GM19372 (cell line): ENCODE results near the gene CNRIP1.
"Not testable (repeated sequence)": the region's sequence is repeated elsewhere in the genome, so short reads cannot be mapped to it uniquely, and the experiment has no call there.

Source experiments
- ATAC-seq: cut with Tn5 transposase; IDR thresholded peaks from one replicate; pipeline ENCODE4 v1.9.1; 2021; ENCODE audit warnings: mild to moderate bottlenecking, low read depth, moderate library complexity; ENCODE audit not compliant: unreplicated experiment

Gene CNRIP1

DNA sequence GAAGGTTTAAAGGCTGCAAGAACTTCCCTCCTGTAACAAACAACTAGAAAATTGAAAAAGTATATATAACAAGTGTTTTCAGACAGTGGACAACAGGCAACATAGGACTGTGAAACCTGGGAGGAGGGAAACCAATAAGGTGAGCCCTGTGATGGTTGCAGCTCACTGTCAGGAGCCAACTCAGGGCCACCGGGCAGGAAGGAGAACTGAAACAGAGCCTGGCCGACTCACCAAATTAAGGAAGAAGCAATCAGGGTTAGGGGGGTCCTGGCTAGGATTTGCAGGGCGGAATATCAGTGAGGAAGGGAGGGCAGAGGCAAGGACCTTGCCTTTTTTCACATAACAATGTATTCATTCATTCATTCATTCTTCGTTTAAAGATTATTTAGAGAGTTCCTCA lies 21.8 kb upstream of the CNRIP1 start:
- ATAC-seq: no peak

DNA sequence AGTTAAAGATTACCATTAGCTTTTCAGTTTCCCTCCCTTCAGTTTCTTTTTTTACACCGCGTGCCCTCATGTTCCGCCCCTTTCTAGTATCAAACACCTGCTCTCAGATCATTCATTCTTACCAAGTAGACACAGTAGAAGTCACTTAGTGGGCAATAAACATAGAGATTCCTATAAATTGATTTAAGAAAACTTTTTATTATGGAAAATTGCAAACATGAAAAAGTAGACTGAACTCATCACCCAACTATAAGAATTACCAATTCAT lies 21.2 kb upstream of the CNRIP1 start:
- no peak for ATAC-seq

DNA sequence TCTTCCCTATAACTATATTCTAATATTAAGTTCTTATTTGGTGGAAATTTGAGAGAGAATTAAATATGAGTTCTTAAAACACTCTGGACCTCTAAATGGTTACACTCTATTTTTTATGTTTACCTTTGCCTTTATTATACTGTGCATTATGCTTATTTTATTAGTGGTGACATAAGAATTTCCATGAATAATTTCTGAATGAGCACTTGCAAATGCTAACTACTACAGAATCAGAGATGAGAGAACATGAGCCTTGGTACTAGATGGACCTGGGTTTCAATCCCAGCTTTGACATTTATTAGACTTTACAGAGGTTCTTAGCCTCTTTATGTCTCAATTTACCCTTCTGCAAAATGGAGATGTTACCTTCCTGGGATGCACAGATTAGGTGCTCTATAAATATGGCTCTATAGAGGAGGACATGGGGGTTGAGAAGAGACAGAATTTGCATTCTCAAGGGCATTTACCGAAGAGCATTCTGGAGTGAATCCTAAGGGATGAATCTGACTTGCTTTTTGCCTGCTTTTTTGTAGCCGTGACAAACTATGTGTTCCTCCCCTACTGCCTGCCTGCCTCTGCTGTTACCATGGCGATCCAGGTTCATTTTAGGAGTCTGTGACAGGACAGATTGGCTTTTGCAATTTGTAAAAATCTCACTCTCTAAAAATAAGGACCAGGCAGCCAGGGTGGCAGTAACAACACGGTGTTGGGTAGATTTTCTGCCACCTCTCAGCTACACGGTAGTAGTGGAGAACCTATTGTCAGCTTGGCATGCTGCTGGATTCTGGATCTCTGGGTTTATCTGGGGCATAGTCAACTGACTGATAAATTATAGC lies 20.7 kb upstream of the CNRIP1 start:
- ATAC-seq: no peak

DNA sequence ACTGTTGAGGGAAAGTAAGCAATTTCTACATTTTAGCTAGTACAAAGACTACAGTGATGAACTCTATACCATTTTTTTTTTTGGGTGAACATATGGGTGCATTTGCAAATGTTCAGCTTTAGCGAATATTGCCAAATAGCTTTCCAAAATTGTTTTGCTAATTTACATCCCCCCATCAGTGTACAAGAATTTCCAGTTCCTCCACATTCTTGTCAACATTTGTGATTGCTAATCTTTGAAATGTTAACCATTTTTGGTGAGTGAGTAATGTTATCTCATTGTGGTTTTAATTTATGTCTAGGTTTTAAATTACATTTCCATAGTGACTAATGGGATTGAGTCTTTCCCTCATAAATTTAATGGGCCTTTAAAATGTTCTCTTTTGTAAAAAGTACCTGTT lies 16.4 kb upstream of the CNRIP1 start:
- ATAC-seq: no peak

DNA sequence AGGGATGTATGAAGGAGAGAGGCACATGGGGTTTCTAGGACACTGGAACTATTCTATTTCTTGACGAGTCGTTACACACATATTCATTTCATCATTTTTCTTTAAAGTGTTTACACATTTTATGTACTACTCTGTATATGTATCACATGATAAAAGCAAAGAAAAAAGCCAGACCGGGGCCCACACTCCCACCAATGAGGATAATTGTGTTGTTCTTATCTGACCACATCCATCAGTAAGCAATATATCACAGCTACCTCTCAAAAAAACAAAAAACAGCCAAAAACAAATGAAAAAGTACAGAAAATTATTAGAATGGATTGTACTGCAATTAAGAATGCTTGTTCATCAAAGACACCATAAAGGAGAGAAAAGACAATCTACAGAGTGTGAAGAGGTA lies 14.2 kb upstream of the CNRIP1 start:
- ATAC-seq: no peak

DNA sequence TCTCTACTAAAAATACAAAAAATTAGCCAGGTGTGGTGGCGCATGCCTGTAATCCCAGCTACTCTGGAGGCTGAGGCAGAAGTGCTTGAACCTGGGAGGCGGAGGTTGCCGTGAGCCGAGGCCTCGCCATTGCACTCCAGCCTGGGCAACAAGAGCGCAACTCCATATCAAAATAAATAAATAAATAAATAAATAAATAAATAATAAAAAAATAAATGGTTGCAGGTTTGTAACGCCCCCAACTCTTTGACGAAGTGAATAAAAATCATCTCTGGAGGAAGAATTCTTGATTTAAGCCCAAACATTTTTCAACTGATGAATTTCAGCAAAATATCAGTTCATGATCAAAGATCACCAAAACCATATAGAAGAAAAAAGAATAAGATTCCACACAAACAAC lies 13.3 kb upstream of the CNRIP1 start:
- ATAC-seq: no peak

DNA sequence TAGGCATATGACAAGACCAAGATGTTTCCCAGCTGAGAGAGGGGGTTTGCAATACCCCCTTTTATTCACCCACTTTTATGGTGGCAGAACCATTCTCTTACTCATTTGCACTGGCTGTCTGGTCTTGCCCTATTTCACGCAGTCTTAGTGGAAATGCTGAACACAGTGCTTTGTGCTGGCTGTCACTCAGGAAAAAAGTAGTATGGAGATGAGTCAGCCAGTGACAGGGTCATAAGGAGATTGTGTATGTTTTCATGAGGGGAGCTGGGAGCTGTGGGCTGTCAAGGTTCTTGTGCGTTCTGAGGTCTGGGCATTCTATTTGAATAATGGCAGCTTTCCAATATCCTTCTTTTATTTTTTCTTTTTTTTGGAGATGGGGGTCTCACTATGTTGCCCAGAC lies 10.9 kb upstream of the CNRIP1 start:
- no peak for ATAC-seq

DNA sequence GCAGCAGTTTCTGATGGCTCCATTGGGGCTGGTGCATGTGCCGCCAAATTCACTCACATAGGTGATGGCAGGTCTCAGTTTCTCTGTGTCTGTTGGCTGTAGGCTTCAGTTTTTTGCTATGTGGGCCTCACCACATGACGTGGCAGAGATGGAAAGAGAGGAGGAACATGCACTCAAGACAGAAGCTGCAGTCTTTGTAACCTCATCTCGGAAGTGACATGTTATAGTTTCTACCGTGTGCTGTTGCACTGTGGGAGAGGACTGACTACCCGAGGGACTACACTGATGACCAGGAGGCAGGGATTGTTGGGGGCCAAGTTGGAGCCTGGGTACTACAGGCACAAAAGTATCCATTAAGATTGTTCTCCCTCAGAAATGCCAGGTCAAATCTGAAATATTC lies 9.2 kb upstream of the CNRIP1 start:
- no peak for ATAC-seq

DNA sequence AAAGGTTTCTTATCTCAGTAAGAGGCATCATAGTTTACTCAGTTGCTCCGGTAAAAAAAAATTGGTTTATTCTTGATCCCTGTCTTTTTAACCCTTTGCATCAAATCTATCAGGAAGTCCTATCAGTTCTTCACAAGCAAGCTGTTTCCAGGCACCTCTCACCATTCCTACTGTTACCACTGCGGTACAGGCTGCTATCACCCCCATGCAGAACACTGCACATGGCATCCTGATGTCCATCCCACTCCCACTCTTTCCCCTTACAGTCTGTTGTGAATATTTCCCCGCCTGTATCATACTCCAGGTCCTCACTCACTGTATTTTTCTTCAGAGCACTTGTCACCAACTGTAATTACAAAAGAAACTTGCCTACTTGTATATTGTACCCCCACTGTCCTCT lies 5.3 kb upstream of the CNRIP1 start:
- ATAC-seq: no peak

DNA sequence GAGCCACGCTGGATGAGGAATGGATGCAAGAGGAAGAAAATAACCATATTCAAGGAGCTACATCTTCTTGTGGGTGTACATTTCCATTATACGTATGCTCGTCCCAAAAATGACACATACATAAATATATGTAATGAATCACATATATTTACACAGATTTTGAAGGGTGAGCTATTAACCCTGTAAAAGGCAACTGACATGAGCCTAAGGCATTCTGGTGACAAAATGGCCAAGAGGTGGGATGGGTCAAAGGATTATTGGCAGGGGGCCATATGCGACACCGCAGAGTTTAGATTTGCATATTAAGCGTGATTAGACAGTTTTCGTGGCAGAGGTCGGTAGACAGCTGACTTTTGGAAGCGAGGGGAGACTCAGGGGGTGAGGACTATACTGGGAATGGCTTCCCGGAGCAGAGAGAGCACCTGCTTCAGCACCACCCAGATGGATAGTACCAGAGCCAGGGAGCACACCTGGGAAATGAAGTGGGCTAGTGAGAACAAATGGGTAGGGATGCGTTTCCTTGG lies 431 bp upstream of the CNRIP1 start:
- ATAC-seq: no peak

DNA sequence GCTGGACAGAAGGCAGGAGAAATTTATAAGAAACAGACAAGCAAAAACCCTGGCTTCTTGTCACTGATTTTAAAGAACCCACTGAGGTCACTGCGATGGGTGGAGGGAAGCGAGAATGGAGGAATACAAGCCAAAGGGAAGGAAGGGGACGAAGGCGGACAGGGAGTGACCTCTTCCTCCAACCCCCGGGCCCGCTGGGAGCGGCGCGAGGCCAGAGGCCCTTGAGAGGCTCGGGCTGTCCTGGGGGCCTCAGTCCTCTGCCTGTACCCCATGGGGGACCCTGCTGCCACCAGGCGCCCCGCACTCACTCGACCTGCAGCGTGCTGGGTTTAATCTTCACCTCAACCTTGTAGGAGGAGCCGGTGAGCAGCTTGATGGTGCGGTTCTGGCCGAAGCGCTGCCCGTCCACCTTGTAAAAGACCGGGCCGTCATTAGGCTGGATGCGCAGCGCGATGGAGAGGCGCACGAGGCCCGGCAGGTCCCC lies 793 bp downstream of the CNRIP1 start:
- no peak for ATAC-seq

DNA sequence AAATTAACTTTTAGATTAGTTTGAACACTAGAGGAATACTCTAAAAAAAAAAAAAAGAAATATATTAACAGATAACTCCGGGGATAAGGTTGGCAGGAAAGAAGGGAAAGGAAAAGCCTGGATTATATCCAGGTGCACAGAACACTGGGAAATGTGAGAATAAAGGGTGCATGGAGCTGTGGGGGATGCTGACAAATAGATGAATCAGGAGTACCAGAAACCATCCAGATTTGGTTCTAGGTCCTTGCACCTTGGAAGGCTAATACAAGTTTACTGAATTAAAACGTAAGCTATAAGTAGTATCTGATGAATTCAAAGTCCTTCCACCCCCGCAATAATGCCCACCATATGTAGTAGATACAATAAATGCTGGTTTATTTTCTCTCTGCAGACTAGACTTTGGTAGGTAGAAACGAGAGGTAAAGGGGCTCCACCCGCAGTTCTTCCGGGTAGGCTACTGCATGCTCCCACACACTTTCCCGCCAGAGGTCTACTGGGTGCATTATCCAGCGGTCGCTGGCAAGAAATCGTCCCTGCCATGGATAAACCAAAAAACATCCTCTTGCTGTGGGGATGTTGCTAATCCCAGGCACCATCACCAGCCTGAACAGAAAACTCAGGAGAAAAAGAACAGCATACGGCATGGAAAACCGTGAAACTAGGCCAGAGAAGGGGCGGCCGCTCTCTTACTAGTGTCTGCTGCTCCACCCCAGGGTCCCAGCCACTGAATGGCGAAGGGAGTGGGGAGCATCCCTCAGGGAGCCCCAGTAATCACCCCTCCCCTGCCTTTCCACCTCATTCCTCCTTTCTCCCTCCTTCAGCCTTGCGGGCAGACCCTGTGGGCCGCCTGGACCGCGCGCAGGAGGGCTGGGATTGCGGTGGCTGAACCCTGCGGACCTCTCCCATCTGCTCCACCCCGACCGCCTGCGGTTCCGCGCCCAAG lies 1.5 kb downstream of the CNRIP1 start:
- ATAC-seq: no peak

DNA sequence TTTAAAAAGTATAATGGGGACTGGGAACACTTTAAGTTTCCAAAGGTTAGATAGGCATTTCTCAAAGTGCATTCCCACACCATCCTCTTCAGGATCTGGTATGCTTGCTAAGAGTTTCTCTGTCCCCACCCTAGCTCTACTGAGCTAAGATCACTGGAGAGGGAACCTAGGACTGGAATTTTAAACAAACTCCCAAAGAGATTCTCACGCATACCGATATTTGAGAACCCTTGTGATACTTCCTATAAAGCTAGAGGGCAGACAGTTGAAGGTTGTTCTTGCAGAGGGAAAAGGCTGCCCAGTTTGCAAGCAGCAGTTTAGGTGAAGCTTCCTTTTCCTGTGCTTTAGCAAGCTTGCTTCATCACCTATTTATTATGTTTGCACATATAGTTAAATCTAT lies 3.6 kb downstream of the CNRIP1 start:
- no peak for ATAC-seq

DNA sequence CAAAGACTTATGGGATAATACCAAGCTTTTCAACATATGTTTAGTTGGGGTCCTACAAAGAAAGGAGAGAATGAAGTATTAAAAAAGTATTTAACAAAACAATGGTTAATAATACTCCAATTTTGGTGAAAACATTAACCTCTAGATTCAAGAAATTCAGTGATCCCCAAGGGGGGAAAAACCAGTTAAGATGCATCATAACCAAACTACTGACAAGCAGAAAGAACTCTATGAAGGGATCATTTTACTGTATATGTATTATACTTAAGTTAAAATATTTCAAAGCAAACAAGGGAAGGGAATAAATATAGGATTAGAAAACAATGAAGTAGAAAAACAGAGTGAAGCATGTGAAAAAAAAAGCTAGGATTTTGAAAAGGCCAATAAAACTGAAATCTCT lies 8.7 kb downstream of the CNRIP1 start:
- no peak for ATAC-seq

DNA sequence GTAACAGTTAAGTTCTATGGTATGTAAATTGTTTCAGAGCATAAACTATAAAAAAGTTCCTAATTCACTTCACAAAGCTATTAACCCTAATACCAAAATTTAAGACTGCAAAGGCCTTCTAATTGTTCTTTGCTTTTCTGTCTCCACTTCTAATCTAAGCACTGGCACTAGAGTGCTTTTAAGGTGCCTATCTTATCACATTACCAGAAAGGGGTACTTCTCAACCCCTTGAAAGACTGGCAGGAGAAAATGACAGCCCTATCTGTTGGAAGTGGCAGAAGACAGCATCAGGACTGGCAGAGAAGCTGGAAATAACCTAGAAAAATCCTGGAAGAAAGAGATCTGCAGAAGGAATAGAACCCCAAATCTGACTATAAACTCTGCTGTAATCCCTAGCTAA lies 10.3 kb downstream of the CNRIP1 start:
- no peak for ATAC-seq

DNA sequence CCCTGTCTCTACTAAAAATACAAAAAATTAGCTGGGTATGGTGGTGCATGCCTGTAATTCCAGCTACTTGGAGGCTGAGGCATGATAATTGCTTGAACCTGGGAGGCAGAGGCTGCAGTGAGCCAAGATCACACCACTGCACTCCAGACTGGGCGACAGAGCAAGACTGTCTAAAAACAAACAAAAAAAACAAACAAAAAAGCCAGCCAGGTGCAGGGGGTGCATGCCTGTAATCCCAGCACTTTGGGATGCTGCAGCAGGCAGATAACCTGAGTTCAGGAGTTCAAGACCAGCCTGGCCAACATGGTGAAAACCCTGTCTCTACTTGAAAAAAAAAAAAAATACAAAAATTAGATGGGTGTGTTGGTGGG lies 15.9 kb downstream of the CNRIP1 start:
- not testable (repeated sequence) for ATAC-seq

DNA sequence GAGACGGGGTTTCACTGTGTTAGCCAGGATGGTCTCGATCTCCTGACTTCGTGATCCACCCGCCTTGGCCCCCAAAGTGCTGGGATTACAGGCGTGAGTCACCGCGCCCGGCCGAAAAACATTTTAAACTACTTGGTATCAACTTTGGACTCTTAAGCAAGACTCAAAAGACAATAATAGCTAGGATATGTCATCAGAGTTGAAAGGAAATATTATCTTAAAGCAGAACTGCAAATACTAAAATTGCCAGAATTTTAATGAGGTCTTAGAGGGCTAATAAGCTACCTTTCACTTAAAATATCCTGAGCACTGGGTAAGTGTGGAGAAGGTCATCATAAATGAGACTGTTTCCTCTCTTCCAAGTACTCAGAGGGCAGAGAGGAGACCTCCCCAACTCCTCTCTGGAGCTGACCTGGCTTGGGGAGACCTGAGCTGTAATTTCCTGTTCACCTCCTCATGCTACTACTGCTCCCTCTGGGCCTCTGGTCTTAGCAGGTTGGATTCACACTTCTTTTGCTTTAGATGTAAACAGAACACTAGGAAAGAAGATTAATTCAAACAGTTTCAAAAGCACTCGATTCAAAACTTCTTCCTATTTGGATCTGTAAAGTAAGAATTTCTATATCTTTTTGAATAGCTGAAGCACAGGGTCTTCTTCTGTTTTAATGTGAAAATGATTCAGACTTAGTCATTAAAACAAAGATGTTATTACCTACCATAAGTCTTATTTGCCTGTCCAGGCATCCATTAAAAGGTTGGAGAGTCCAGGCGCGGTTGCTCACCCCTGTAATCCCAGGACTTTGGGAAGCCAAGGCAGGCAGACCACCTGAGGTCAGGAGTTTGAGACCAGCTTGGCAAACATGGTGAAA lies 16.5 kb downstream of the CNRIP1 start:
- ATAC-seq: no peak

DNA sequence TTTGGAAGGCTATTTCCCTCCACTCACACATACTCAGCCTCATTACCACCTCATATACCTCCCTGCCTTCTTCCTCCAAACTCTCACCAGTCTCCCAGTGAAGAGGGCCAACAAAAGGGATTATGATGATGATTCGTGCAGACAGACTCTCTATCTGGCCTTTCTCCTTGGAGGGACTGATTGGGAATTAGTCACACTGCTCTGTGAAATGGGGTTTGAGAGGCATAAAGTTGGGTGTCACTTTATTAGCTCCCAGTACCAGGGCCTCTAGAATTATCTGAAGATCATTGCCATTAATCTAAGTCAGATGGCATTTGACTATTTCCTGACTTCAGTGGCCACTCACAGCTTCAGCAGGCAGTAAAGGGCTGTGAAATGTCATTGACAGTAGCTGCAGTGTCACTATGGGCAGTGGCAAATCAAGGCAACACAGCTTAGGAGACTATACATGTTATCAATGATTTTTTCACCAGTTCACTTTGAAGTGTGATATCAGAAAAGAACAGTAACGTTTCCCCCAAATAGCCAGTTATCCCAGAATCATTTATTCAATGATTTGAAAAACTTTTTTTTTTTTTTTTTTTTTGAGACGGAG lies 17.4 kb downstream of the CNRIP1 start:
- no peak for ATAC-seq

DNA sequence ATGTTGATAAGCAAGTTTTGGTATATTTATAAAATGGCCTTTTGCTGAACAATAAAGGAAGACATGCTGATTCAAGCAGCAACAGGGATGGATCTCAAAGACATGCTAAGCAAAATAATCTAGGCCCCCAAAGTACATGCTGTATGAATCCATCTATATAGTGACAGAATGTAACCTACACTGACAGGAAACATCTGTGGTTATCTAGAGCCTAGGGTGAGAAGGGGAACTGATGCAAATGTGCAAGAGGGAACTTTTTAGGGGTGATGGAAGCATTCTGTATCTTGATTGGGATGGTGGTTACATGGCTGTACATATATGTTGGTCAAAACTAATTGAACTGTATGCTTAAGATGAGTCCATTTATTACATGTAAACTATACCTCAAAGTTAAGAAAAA lies 24.2 kb downstream of the CNRIP1 start:
- no peak for ATAC-seq

DNA sequence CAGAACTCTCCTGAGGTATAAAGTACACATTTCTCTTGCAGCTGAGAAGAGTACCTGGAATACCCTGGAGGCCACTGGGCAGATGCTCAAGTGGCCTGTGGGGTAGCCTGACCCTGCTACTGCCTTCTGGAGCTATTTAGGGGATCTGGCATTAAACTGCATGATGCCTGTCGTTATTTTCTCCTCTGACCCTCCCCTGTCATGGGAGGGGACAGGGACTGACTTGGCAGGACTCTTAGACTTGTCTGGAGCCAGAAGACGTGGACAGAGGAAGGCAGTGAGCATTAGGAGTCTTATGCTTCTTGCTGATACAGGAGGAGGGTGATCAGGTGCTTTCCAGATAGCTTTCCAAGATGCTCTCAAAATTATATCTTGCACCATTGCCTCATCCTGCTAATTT lies 24.8 kb downstream of the CNRIP1 start:
- no peak for ATAC-seq
